PC-3 (cell line): ENCODE measurements around the gene CDK2. TPM values are rescaled to one million over a fixed set of nuclear protein-coding genes. Genes with fewer than 3 reads are reported as not detected.
A peak's percentile ranks its signal among the peaks of the same experiment; 100 is the strongest.

ENCODE experiments used
- ATAC-seq: fragments of 200-7000 bp; cut with Tn5 transposase; 2 replicates; pipeline ENCODE4 v1.9.1; 2020; ENCODE audit warnings: mild to moderate bottlenecking, moderate library complexity
- BruUV-seq: library from RNA; stranded (reverse); fragments of 400-500 nt; replicated peaks from 2 replicates; lab custom pipeline; 2021; lab: Mats Ljungman, UMichigan
- CTCF ChIA-PET: fragments of 300-600 bp; sonication (Branson Sonifier 250); formaldehyde crosslinking; loops from one replicate; lab custom pipeline; 2022; ENCODE audit warnings: antibody characterized with exemption; lab: Charles Lee
- POLR2A ChIA-PET: fragments of 300-600 bp; sonication (Branson Sonifier 250); formaldehyde crosslinking; loops from one replicate; lab custom pipeline; 2022; ENCODE audit warnings: antibody characterized with exemption; ENCODE audit not compliant: unreplicated experiment; lab: Charles Lee
- DNase-seq: peaks from one replicate; pipeline ENCODE4 v3.0.0-alpha.2; 2015
- H2AFZ ChIP-seq: fragments of 300-600 bp; sonication (generic); 2 replicates; pipeline ENCODE4 v1.6.0; 2016; ENCODE audit warnings: antibody characterized with exemption, low read length
- H3F3A ChIP-seq: fragments of 300-600 bp; sonication (generic); one replicate; pipeline ENCODE4 v1.6.0; 2017; ENCODE audit warnings: antibody characterized with exemption, low read length, control low read depth, mild to moderate bottlenecking; ENCODE audit not compliant: unreplicated experiment
- H3K27ac ChIP-seq: fragments of 300-600 bp; sonication (generic); 2 replicates; pipeline ENCODE4 v1.5.1; 2016; ENCODE audit warnings: mild to moderate bottlenecking, low read length
- H3K27me3 ChIP-seq: fragments of 300-600 bp; sonication (generic); 2 replicates; pipeline ENCODE4 v1.6.1; 2016; ENCODE audit warnings: low read length, mixed read lengths
- H3K36me3 ChIP-seq: fragments of 300-600 bp; sonication (generic); 2 replicates; pipeline ENCODE4 v1.6.1; 2016; ENCODE audit warnings: low read depth, mixed run types, low read length, mixed read lengths
- H3K4me1 ChIP-seq: fragments of 300-600 bp; sonication (generic); 2 replicates; pipeline ENCODE4 v1.5.1; 2016; ENCODE audit warnings: low read length; ENCODE audit not compliant: insufficient read depth
- H3K4me2 ChIP-seq: fragments of 300-600 bp; sonication (generic); 2 replicates; pipeline ENCODE4 v1.6.0; 2016; ENCODE audit warnings: low read length
- H3K4me3 ChIP-seq: fragments of 300-600 bp; sonication (generic); 2 replicates; pipeline ENCODE4 v1.5.1; 2016; ENCODE audit warnings: mild to moderate bottlenecking, low read length, mixed read lengths
- H3K79me2 ChIP-seq: fragments of 300-600 bp; sonication (generic); 2 replicates; pipeline ENCODE4 v1.6.1; 2017; ENCODE audit warnings: low read length, mixed read lengths
- H3K9ac ChIP-seq: fragments of 300-600 bp; sonication (generic); 2 replicates; pipeline ENCODE4 v1.6.0; 2016; ENCODE audit warnings: mild to moderate bottlenecking, low read length
- H3K9me2 ChIP-seq: fragments of 300-600 bp; sonication (generic); replicated peaks from 2 replicates; pipeline ENCODE4 v1.6.1; 2016; ENCODE audit warnings: mixed run types, low read length, mixed read lengths
- H3K9me3 ChIP-seq: fragments of 300-600 bp; sonication (generic); 2 replicates; pipeline ENCODE4 v1.6.1; 2016; ENCODE audit warnings: low read length, mixed read lengths
- H4K20me1 ChIP-seq: fragments of 300-600 bp; sonication (generic); 2 replicates; pipeline ENCODE4 v1.6.1; 2016; ENCODE audit warnings: low read length, mixed read lengths
- EZH2 ChIP-seq: fragments of 300-600 bp; sonication (generic); IDR thresholded peaks from one replicate; pipeline ENCODE4 v1.6.1; 2017; ENCODE audit warnings: antibody characterized with exemption, mild to moderate bottlenecking, low read length; ENCODE audit not compliant: unreplicated experiment
- EZH2phosphoT487 ChIP-seq: fragments of 300-600 bp; sonication (generic); IDR thresholded peaks from 2 replicates; pipeline ENCODE4 v1.6.1; 2018; ENCODE audit warnings: mild to moderate bottlenecking, antibody characterized with exemption, low read length, borderline replicate concordance
- intact Hi-C: fragments of 100-400 bp; cut with micrococcal nuclease; formaldehyde crosslinking; loops from 2 replicates; pipeline ENCODE4 v1.9.0; 2023
- total RNA-seq: library from RNA; depleted of rRNA; stranded (reverse); fragments of >200 nt; gene quantifications from 2 replicates; pipeline ENCODE4 v1.2.3, GENCODE V29; 2014
- TF ChIP-seq, protein P1 (sequence below): fragments of 300-600 bp; sonication (generic); conservative IDR thresholded peaks from 2 replicates; pipeline ENCODE4 v1.5.1; 2017; ENCODE audit warnings: antibody characterized with exemption, low read depth, mild to moderate bottlenecking, low read length

CDK2 gene
- total RNA-seq, 1 experiment from 2014 or later: 63.0 TPM

DNA sequence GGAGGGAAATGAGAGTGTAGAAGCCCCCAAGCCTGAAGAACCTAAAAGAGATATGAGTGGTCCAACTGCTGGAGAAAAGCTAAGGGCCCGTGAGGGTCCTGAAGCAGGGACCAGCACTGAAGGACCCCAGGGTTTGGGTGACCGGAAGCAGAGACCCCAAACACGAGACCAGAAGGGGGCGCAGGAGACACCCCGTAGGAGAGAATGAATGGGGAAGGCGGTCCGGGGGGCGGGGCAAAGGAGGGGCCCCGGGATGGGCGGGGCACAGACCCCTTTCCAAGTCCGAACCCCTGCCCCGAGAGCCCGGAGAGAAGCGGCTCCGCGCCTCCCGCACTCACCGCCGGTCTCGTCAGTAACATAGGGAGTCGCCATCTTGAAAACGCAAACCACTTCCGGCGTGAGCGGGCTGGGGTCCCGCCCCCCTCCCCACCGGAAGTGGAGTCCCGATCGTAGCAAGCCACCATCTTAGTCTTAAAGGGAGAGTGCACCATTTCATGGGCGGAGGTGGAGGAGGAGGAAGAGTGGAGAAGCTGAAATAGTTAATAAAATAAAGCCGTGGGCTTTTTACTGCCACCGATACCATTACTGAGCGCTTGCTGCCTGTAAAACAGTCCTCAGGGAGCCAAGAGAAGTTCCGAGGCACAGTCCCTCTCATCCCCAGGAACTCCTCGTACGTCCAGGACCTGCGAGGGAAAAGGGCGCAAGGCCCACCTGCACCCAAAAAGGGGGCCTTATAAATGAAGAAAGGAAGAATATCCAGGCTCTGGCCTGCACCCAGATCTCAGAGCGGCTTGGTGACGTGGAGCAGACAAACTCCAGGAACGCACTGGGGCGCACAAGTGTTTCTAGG is 39.7 kb upstream of the CDK2 start:
- H4K20me1 ChIP-seq: no peaks in the 10 kb centered on the region
- H3K9me3 ChIP-seq: no peaks in the 10 kb centered on the region
- peak overlapping the region; percentile 90 for H3K4me3 ChIP-seq
- H3K9me2 ChIP-seq: no peaks in the 10 kb centered on the region
- peaks cover 44% of the 10 kb centered on the region for H3K4me1 ChIP-seq
- peak; percentile 92 for DNase-seq
- ATAC-seq: peak; percentile 40
- intact Hi-C loops: no loop called here
- ChIA-PET CTCF (interaction anchor here (0.6 to 1.2 kb wide), 4 partner anchors 12 to 109 kb away, joined by 3 to 7 read pairs (median 4); partner anchors contain the start of genes ORMDL2, RAB5B and SARNP), POLR2A (interaction anchor here (0.6 to 0.9 kb wide), 3 partner anchors 42 to 197 kb away, joined by 3 to 5 read pairs (median 3); no protein-coding TSS in a partner anchor)
- H3K79me2 ChIP-seq: peaks cover 43% of the 10 kb centered on the region
- no peaks in the 10 kb centered on the region for H3F3A ChIP-seq
- peak overlapping the region; percentile 85 for H3K27ac ChIP-seq
- no peaks in the 10 kb centered on the region for H3K36me3 ChIP-seq
- peak overlapping the region; percentile 82 for H3K9ac ChIP-seq
- peak overlapping the region; percentile 86 for H2AFZ ChIP-seq
- peak overlapping the region; percentile 91 for H3K4me2 ChIP-seq
- no peak for TF ChIP-seq EZH2phosphoT487
- TF ChIP-seq, protein P1, sequence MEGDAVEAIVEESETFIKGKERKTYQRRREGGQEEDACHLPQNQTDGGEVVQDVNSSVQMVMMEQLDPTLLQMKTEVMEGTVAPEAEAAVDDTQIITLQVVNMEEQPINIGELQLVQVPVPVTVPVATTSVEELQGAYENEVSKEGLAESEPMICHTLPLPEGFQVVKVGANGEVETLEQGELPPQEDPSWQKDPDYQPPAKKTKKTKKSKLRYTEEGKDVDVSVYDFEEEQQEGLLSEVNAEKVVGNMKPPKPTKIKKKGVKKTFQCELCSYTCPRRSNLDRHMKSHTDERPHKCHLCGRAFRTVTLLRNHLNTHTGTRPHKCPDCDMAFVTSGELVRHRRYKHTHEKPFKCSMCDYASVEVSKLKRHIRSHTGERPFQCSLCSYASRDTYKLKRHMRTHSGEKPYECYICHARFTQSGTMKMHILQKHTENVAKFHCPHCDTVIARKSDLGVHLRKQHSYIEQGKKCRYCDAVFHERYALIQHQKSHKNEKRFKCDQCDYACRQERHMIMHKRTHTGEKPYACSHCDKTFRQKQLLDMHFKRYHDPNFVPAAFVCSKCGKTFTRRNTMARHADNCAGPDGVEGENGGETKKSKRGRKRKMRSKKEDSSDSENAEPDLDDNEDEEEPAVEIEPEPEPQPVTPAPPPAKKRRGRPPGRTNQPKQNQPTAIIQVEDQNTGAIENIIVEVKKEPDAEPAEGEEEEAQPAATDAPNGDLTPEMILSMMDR: peak; percentile 94
- H3K27me3 ChIP-seq: no peaks in the 10 kb centered on the region
- BruUV-seq: TSS peak; percentile 75

DNA sequence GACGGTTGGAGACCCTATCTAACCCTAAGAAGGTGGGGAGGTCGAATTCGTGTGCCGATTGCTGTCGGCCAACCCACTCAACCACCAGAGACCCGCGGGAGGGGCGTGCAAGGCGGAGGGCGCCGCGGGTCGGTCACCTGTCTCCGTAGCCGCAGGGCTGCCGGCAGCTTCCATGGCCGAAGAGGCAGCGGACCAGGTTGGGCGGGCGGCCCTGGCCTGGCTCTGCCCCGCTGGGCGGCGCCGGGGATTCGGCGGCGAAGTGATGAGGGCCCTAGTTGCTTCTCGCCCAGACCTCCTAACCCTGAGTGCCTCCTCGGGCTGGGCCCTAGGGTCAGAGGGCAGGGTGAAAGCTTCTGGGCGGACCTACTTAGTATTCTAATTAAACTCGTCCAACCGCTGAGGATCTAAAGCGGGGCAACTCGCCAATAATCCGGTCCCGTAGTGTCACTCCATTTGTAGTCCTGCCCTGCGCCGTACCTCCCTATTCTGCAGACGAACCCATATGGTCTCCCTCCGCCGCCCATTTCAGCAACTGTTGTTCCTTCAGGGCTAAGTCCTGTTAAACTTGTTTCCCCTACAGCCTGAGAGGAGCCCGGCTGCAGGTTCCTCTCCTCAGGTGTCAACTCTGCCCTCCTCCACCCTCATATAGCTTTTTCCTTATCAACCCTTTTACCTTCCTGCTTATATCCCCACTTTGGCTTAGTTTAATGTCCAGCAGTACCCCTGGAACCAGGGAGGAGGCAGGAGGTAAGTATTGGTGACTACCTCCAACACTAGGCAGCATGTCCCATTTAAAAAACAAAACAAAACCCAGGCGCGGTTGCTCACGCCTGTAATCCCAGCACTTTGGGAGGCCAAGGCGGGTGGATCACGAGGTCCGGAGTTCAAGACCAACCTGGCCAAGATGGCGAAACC is 38.8 kb upstream of the CDK2 start, which contains the start of gene PYM1:
Gene PYM1, minus strand, starts transcription at position 307 of the 915 bp plus-strand sequence. Its CDS starts 133 bp downstream, at position 174.
- Histone ChIP-seq H3K9me3 (no peaks in the 10 kb centered on the region), H3K36me3 (no peaks in the 10 kb centered on the region), H3K9ac (peak within 1 kb of the TSS; percentile 82), H3K4me3 (peak within 1 kb of the TSS; percentile 90), H3K4me1 (peaks cover 43% of the 10 kb centered on the region), H3K27me3 (no peaks in the 10 kb centered on the region), H3K27ac (peak within 1 kb of the TSS; percentile 85), H3K79me2 (peaks cover 34% of the 10 kb centered on the region), H3K9me2 (no peaks in the 10 kb centered on the region), H2AFZ (peak within 1 kb of the TSS; percentile 86), H4K20me1 (no peaks in the 10 kb centered on the region), H3K4me2 (peak within 1 kb of the TSS; percentile 91), H3F3A (no peaks in the 10 kb centered on the region)
- CTCF ChIA-PET: no interaction called here
- BruUV-seq: no TSS peak
- POLR2A ChIA-PET: no interaction called here
- peak; percentile 35 for ATAC-seq
- peak; percentile 77 for DNase-seq
- TF ChIP-seq EZH2phosphoT487: no peak
- no peak for TF ChIP-seq EZH2
- TF ChIP-seq, protein P1: no peak
- intact Hi-C loops: no loop called here
